Measurements from ENCODE around the gene NYAP2. TPM values are rescaled to one million over a fixed set of nuclear protein-coding genes. Genes with fewer than 3 reads are reported as not detected.

NYAP2 gene
- total RNA-seq, 1 donor from 2014 or later = 0.07 TPM

- no peak overlapping the region for H3K4me3 ChIP-seq
- H3K9ac ChIP-seq = no peak overlapping the region
- Mint-ChIP-seq H3K9me3 (no peaks in the 10 kb centered on the region), H3K27me3 (ENCODE audit: insufficient read depth, low read depth) (no peaks in the 10 kb centered on the region), H3K36me3 (no peaks in the 10 kb centered on the region), H3K4me3 (no peak overlapping the region), H3K27ac (no peak overlapping the region), H3K4me1 (peaks cover 3% of the 10 kb centered on the region)
- no peaks in the 10 kb centered on the region for H3K36me3 ChIP-seq
- H3K27me3 ChIP-seq = no peaks in the 10 kb centered on the region
- H3F3A ChIP-seq (ENCODE audit: low read depth) = no peaks in the 10 kb centered on the region
- no peak for DNase-seq (ENCODE audit: low spot score)
- no peak overlapping the region for H3K4me2 ChIP-seq
- no peaks in the 10 kb centered on the region for H4K20me1 ChIP-seq (ENCODE audit: low read depth)
- H3K27ac ChIP-seq = no peak overlapping the region
- no peak overlapping the region for H2AFZ ChIP-seq (replicated peaks)
- no peaks in the 10 kb centered on the region for H3K9me3 ChIP-seq (ENCODE audit: low read depth)
- no peaks in the 10 kb centered on the region for H3K4me1 ChIP-seq
- no peaks in the 10 kb centered on the region for H3K79me2 ChIP-seq (ENCODE audit: low read depth)
- TF ChIP-seq CTCF (IDR thresholded peaks at IDR 0.05) (no peak), EZH2 (IDR thresholded peaks at IDR 0.05) (no peak), EZH2phosphoT487 (IDR thresholded peaks at IDR 0.05) (no peak)
Observed at GRCh38 chr2:225494100-225494459, 94.6 kb downstream of the NYAP2 start.

- H3K27ac Mint-ChIP-seq = no peak overlapping the region
- H3K36me3 Mint-ChIP-seq = no peaks in the 10 kb centered on the region
- TF ChIP-seq EZH2phosphoT487 (IDR thresholded peaks at IDR 0.05) (no peak), EZH2 (IDR thresholded peaks at IDR 0.05) (no peak)
- Histone ChIP-seq H3K9me3 (ENCODE audit: low read depth) (no peaks in the 10 kb centered on the region), H3F3A (ENCODE audit: low read depth) (no peaks in the 10 kb centered on the region), H2AFZ (replicated peaks) (no peak overlapping the region), H3K9ac (no peak overlapping the region), H3K27ac (no peak overlapping the region), H4K20me1 (ENCODE audit: low read depth) (no peaks in the 10 kb centered on the region), H3K4me1 (no peaks in the 10 kb centered on the region), H3K4me3 (no peak overlapping the region), H3K4me2 (no peak overlapping the region), H3K27me3 (no peaks in the 10 kb centered on the region), H3K36me3 (no peaks in the 10 kb centered on the region), H3K79me2 (ENCODE audit: low read depth) (no peaks in the 10 kb centered on the region)
- DNase-seq (ENCODE audit: low spot score) = no peak
- no peaks in the 10 kb centered on the region for H3K27me3 Mint-ChIP-seq (ENCODE audit: insufficient read depth, low read depth)
- H3K4me1 Mint-ChIP-seq = no peaks in the 10 kb centered on the region
- H3K4me3 Mint-ChIP-seq = no peak overlapping the region
- no peaks in the 10 kb centered on the region for H3K9me3 Mint-ChIP-seq
Observed at GRCh38 chr2:225495706-225496105, 96.2 kb downstream of the NYAP2 start.

GRCh38 chr2:225496568-225496967 is 97.1 kb downstream of the NYAP2 start:
- Histone ChIP-seq H3K4me1 (no peaks in the 10 kb centered on the region), H3K4me2 (no peak overlapping the region), H3K36me3 (no peaks in the 10 kb centered on the region), H3K27me3 (no peaks in the 10 kb centered on the region), H3K9ac (no peak overlapping the region), H3K79me2 (ENCODE audit: low read depth) (no peaks in the 10 kb centered on the region), H3F3A (ENCODE audit: low read depth) (no peaks in the 10 kb centered on the region), H3K9me3 (ENCODE audit: low read depth) (no peaks in the 10 kb centered on the region), H3K4me3 (no peak overlapping the region), H4K20me1 (ENCODE audit: low read depth) (no peaks in the 10 kb centered on the region), H3K27ac (no peak overlapping the region), H2AFZ (replicated peaks) (no peak overlapping the region)
- no peak overlapping the region for H3K4me3 Mint-ChIP-seq
- H3K4me1 Mint-ChIP-seq = no peaks in the 10 kb centered on the region
- no peak for DNase-seq (ENCODE audit: low spot score)
- H3K27ac Mint-ChIP-seq = no peak overlapping the region
- TF ChIP-seq EZH2phosphoT487 (IDR thresholded peaks at IDR 0.05) (no peak), EZH2 (IDR thresholded peaks at IDR 0.05) (no peak), CTCF (IDR thresholded peaks at IDR 0.05) (no peak)
- no peaks in the 10 kb centered on the region for H3K36me3 Mint-ChIP-seq
- H3K27me3 Mint-ChIP-seq (ENCODE audit: insufficient read depth, low read depth) = no peaks in the 10 kb centered on the region
- no peaks in the 10 kb centered on the region for H3K9me3 Mint-ChIP-seq

GRCh38 chr2:225497166-225497565 is 97.7 kb downstream of the NYAP2 start:
- H3K27ac Mint-ChIP-seq = no peak overlapping the region
- no peaks in the 10 kb centered on the region for H3K27me3 Mint-ChIP-seq (ENCODE audit: insufficient read depth, low read depth)
- Histone ChIP-seq H3K4me1 (no peaks in the 10 kb centered on the region), H2AFZ (replicated peaks) (no peak overlapping the region), H3K4me3 (no peak overlapping the region), H3K9me3 (ENCODE audit: low read depth) (no peaks in the 10 kb centered on the region), H3K27me3 (no peaks in the 10 kb centered on the region), H3K9ac (no peak overlapping the region), H3K36me3 (no peaks in the 10 kb centered on the region), H3F3A (ENCODE audit: low read depth) (no peaks in the 10 kb centered on the region), H3K4me2 (no peak overlapping the region), H3K27ac (no peak overlapping the region), H4K20me1 (ENCODE audit: low read depth) (no peaks in the 10 kb centered on the region), H3K79me2 (ENCODE audit: low read depth) (no peaks in the 10 kb centered on the region)
- no peak for DNase-seq (ENCODE audit: low spot score)
- no peaks in the 10 kb centered on the region for H3K4me1 Mint-ChIP-seq
- TF ChIP-seq CTCF (IDR thresholded peaks at IDR 0.05) (no peak), EZH2 (IDR thresholded peaks at IDR 0.05) (no peak), EZH2phosphoT487 (IDR thresholded peaks at IDR 0.05) (no peak)
- H3K4me3 Mint-ChIP-seq = no peak overlapping the region
- no peaks in the 10 kb centered on the region for H3K9me3 Mint-ChIP-seq
- no peaks in the 10 kb centered on the region for H3K36me3 Mint-ChIP-seq
